ENCODE measurements around the gene GALNT1. TPM values are rescaled to one million over a fixed set of nuclear protein-coding genes. Genes with fewer than 3 reads are reported as not detected.

The GALNT1 gene
- total RNA-seq, 4 donors from 2014 or later: 40.3 to 61.5 (median 47.7) TPM

DNA sequence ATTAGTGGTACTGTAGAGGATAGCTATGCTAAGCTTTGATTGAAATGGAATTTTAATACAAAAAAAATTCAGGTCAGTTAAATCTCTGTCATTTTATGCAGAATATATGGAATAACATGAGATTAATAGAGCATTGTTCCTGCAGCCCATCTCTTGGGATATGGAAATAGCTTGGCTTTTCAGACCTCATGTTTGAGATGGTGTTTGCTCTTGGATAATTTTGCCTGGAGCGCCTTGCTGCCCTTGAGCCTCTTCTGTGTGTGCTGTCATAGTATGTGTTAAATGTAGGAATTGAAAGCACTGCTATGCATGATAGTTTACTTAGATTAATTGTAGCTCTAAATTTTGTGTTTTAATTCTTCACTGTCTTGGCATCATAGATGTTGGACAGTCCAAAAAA is 27.7 kb downstream of the GALNT1 start:
- TF ChIP-seq, protein P1, sequence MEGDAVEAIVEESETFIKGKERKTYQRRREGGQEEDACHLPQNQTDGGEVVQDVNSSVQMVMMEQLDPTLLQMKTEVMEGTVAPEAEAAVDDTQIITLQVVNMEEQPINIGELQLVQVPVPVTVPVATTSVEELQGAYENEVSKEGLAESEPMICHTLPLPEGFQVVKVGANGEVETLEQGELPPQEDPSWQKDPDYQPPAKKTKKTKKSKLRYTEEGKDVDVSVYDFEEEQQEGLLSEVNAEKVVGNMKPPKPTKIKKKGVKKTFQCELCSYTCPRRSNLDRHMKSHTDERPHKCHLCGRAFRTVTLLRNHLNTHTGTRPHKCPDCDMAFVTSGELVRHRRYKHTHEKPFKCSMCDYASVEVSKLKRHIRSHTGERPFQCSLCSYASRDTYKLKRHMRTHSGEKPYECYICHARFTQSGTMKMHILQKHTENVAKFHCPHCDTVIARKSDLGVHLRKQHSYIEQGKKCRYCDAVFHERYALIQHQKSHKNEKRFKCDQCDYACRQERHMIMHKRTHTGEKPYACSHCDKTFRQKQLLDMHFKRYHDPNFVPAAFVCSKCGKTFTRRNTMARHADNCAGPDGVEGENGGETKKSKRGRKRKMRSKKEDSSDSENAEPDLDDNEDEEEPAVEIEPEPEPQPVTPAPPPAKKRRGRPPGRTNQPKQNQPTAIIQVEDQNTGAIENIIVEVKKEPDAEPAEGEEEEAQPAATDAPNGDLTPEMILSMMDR (IDR thresholded peaks at IDR 0.05; ENCODE audit: low read depth): no peak

DNA sequence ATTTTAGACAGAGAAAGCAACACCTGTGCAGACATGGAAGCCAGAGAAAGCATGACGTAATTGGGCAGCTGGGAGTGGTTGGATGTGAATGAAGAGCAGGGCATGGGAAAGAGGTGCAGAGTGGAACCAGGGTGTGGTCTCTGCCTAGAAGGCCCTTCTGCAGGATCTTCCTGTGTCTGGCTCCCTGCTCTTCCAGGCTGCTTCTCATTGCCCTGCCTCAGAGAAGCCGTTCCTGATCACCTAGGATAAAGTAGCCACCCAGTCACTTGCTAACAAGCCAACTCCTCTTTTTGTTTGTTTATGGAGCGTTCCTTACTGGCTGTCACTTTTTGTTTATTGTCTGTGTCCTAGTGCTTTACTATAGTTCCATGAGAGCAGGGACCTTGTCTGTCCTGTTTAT is 28.5 kb downstream of the GALNT1 start:
- TF ChIP-seq, protein P1 (IDR thresholded peaks at IDR 0.05; ENCODE audit: low read depth): no peak

DNA sequence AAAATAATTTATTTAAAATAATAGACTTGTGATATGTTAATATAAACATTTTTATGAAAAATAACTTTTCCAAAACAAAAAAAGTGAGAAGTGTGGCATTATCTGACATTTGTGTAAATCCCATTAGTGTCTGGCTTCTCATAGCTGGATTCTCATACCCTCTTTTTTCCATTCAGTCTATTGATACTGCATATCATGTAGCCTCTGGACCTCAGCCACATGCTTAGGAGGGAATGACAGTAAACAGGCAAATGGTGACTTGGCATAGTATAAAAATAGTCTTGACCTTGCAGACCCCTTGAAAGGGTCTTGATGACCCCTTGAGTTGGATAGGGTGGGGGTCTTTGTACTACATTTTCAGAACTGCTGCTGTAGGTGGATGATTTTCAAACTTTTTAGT is 29.2 kb downstream of the GALNT1 start:
- TF ChIP-seq, protein P1 (IDR thresholded peaks at IDR 0.05; ENCODE audit: low read depth): no peak

DNA sequence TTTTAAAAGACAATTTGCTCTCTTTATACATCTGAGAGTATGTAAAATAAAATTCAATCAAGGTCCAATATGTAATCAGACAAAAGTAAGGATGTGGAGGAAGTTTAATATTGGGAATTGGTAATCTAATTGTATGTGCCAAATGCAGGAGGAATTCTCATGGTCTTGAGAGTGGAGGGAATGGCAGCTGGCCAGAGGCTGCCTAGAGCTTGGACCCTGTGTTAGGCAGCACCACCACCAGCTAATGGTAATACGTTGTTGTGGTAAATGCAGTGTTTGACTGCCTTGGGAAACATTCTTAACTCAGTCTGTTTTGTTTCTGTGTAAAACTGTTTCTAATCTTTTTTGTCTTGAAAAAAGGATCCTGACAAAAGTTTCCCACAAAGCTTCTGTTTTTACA is 30.0 kb downstream of the GALNT1 start:
- TF ChIP-seq, protein P1 (IDR thresholded peaks at IDR 0.05; ENCODE audit: low read depth): no peak

DNA sequence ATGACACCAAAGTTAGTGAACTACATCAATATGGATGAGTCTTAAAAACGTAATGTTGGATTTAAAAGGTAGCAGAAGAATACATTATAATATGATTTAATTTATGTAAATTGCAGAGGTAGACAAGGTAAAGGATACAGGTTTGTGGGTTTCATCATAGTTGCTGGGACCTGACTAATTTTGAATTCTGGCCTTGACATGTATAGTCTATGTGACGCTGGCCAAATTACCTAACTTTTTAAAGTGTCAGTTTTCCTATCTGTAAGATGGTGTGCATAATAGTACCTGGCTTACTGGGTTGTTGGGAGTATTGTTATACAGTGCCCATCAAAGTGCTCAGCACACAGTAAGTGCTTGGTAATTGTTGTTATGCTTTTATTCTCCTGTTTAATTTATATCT is 34.5 kb downstream of the GALNT1 start:
- TF ChIP-seq, protein P1 (IDR thresholded peaks at IDR 0.05; ENCODE audit: low read depth): no peak

DNA sequence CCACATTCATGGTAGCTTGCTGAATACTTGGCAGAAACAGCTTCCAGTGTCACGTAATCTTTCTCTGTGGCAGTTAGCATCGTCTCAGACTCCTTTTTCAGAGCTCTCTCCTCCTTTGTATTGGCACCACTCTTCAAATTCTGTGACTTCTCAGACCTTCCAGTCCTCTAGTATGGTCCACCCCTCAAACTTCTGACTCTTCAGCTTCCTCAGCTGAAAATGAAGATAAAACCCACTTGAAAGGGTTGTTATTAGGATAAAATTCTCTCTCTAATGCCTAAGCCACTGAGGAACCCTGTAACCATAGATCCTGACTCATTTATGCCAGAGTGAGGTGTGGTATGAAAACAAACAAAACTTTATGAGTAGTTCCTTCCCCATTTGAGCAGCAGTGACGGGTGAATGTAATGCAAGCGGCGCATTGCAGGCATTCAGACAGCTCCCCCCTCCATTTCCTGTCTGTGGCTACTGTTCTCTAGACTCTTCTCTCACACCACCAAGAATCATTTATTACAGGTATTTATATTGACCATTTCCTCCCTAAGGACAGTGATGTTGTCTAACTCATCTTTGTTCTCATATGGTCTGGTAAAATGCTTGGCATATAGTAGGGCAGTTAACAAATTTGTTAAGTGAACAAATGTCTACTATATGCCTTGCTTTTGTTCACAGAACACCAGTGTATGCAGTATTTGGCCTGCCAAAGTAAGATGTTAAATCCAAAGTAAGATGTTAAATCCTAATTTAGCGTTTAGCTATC is 35.3 kb downstream of the GALNT1 start:
- TF ChIP-seq, protein P1 (IDR thresholded peaks at IDR 0.05; ENCODE audit: low read depth): no peak

DNA sequence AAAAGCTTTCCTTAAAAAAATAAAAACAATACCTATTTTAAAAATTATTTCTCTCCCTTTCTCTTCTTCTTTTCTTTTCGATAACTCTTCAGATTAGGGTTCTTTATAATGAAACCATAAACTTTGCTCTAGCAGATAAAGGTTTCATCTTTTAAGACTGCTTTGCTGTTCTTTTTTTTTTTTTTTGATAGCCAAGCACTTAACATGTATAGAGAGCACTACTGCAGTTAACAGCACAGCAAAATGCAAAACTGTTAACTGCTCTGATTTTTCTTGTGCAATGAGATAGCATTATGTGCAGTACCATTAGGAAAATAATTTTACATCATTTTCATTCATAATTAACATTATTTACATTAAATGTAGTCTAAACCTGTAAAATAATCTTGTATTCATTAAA is 36.3 kb downstream of the GALNT1 start:
- TF ChIP-seq, protein P1 (IDR thresholded peaks at IDR 0.05; ENCODE audit: low read depth): no peak
